ENCODE measurements around the gene POTEH.
"Not testable (repeated sequence)": the region's sequence is repeated elsewhere in the genome, so short reads cannot be mapped to it uniquely, and the experiment has no call there.

Gene POTEH

DNA sequence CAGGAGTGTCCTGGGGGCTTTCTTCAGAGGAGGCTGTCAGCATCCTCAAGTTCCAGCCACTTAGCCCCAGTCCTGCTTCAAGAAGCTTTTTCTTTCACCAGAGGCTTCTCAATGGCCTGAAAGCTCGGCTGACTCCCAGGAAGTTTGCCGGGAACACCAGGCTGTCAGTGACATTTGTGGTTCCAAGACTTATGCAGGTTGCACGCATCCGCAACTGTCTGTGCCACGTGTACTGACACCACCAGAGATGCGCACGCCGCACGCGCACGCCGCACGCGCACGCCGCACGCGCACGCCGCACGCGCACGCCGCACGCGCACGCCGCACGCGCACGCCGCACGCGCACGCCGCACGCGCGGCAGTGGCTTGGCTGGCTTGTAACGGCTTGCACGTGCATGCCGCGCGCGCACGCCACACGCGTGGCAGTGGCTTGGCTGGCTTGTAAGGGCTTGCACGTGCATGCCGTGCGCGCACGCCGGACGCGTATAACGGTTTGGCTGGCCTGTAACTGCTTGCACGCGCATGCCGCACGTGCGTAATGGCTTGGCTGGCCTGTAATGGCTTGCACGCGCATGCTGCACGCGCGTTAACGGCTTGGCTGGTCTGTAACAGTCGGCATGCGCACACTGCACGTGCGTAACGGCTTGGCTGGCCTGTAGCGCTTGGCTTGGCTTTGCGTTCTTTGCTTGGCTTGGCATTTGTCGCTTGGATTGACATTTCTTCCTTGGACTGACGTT lies 646 bp upstream of the POTEH start:
- DNase-seq; H3K27me3 ChIP-seq (replicated peaks); H3K36me3 ChIP-seq (replicated peaks); H3K27ac ChIP-seq; H3K4me3 ChIP-seq (ENCODE audit: low read depth, low read length); in situ Hi-C loops (cut with HindIII; ENCODE audit: low pct_ligation_motif_present, low sequenced_read_pairs): not testable (repeated sequence)

DNA sequence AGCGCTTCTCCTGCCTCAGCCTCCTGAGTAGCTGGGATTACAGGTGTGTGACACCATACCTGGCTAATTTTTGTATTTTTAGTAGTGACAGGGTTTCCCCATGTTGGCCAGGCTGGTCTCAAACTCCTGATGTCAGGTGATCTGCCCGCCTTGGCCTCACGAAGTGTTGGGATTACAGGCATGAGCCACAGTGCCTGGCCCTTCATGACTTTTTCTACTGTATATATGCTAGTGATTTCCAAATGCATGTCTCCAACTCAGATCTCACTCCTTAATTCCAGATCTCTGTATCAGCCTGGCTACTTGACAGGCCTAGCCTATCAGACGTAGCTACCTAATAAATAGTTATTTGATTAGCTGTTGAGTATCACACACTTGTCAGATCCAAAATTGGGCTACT lies 23.8 kb downstream of the POTEH start:
- in situ Hi-C loops (cut with HindIII; ENCODE audit: low pct_ligation_motif_present, low sequenced_read_pairs); H3K27me3 ChIP-seq (replicated peaks); H3K4me3 ChIP-seq (ENCODE audit: low read depth, low read length); H3K36me3 ChIP-seq (replicated peaks); DNase-seq; H3K27ac ChIP-seq: not testable (repeated sequence)

DNA sequence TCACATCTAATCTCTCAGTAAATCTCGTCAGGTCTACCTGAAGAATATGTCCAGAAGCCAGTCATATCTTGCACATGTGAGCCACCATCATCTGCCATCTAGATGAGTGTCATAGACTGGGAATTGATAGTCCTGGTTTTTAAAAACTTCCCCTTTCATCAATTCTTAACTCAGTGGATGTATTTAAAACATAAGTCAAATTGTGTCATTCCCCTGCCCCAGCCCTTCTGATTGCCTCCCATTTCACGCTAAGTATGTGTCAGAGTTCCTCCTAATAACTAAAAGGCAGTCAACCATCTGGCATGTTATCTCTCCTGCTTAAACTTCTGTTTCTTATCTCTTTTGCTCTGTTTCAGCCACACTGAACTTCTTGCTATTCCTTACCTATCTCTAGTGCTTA lies 24.3 kb downstream of the POTEH start:
- H3K27ac ChIP-seq; H3K27me3 ChIP-seq (replicated peaks); in situ Hi-C loops (cut with HindIII; ENCODE audit: low pct_ligation_motif_present, low sequenced_read_pairs); DNase-seq; H3K4me3 ChIP-seq (ENCODE audit: low read depth, low read length); H3K36me3 ChIP-seq (replicated peaks): not testable (repeated sequence)

DNA sequence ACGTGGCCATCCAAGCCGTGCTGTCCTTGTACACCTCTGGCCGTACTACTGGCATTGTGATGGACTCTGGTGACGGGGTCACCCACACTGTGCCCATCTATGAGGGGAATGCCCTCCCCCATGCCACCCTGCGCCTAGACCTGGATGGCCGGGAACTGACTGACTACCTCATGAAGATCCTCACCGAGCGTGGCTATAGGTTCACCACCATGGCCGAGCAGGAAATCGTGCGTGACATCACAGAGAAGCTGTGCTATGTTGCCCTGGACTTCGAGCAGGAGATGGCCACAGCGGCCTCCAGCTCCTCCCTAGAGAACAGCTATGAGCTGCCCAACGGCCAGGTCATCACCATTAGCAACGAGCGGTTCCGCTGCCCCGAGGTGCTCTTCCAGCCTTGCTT lies 32.1 kb downstream of the POTEH start:
- DNase-seq; H3K27ac ChIP-seq; in situ Hi-C loops (cut with HindIII; ENCODE audit: low pct_ligation_motif_present, low sequenced_read_pairs); H3K36me3 ChIP-seq (replicated peaks); H3K27me3 ChIP-seq (replicated peaks); H3K4me3 ChIP-seq (ENCODE audit: low read depth, low read length): not testable (repeated sequence)

DNA sequence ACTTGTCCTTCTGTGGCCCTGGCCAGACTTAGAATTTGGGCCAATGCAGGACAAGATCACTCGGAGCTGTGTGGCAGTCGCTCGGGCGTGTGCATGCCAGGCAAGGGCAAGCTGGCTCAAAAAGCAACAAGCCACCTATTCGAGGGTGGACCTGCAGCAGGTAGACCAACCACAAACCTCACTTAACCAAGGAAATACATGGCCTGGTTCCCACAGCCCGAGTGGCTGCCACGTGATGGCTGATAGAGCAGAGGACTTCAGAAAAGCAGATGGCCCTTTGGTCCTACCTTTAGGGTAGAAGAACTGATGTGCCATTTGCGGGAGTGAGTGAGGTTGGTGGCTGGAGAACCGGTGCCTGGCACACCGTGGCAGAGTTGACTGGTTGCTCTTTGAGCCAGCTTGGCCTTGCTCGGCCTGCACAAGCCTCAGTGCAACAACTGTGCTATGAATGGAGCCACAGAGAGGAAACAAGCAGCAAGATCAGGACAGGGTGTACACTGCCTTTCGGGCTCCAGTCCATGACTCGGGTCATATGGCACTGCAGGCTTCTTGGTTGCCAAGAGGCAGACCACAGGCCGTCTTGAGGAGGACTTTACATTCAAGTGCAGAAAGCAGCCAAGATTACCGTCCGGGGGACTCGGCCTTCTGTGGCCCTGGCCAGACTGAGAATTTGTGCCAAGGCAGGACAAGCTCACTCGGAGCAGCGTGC lies 39.5 kb downstream of the POTEH start:
- H3K27me3 ChIP-seq (replicated peaks); H3K4me3 ChIP-seq (ENCODE audit: low read depth, low read length); H3K27ac ChIP-seq; H3K36me3 ChIP-seq (replicated peaks); in situ Hi-C loops (cut with HindIII; ENCODE audit: low pct_ligation_motif_present, low sequenced_read_pairs); DNase-seq: not testable (repeated sequence)

DNA sequence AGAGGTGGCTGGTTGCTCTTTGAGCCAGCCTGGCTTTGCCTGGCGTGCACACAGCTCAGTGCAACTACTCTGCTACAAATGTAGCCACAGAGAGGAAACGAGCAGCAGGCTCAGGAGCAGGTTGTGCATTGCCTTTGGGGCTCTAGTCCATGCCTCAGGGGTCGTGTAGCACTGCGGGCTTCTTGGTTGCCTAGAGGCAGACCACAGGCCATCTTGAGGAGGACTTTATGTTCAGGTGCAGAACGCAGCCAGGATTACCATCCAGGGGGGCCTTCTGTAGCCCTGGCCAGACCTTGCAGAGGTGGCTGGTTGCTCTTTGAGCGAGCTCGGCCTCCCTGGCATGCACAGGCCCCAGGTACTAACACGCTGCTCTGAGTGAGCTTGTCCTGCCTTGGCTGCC lies 41.2 kb downstream of the POTEH start:
- H3K4me3 ChIP-seq (ENCODE audit: low read depth, low read length); H3K27ac ChIP-seq; H3K36me3 ChIP-seq (replicated peaks); in situ Hi-C loops (cut with HindIII; ENCODE audit: low pct_ligation_motif_present, low sequenced_read_pairs); H3K27me3 ChIP-seq (replicated peaks); DNase-seq: not testable (repeated sequence)

DNA sequence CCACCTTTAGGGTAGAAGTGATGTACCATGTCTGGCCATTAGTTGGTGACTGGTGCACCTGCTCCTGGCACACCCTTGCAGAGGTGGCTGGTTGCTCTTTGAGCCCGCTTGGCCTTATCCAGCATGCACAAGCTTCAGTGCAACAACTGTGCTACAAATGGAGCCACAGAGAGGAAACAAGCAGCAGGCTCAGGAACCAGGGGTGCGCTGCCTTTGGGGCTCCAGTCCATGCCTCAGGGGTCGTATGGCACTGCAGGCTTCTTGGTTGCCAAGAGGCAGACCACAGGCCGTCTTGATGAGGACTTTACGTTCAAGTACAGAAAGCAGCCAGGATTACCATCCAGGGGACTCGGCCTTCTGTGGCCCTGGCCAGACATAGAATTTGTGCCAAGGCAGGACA lies 44.6 kb downstream of the POTEH start:
- in situ Hi-C loops (cut with HindIII; ENCODE audit: low pct_ligation_motif_present, low sequenced_read_pairs); H3K27me3 ChIP-seq (replicated peaks); H3K27ac ChIP-seq; DNase-seq; H3K36me3 ChIP-seq (replicated peaks); H3K4me3 ChIP-seq (ENCODE audit: low read depth, low read length): not testable (repeated sequence)

DNA sequence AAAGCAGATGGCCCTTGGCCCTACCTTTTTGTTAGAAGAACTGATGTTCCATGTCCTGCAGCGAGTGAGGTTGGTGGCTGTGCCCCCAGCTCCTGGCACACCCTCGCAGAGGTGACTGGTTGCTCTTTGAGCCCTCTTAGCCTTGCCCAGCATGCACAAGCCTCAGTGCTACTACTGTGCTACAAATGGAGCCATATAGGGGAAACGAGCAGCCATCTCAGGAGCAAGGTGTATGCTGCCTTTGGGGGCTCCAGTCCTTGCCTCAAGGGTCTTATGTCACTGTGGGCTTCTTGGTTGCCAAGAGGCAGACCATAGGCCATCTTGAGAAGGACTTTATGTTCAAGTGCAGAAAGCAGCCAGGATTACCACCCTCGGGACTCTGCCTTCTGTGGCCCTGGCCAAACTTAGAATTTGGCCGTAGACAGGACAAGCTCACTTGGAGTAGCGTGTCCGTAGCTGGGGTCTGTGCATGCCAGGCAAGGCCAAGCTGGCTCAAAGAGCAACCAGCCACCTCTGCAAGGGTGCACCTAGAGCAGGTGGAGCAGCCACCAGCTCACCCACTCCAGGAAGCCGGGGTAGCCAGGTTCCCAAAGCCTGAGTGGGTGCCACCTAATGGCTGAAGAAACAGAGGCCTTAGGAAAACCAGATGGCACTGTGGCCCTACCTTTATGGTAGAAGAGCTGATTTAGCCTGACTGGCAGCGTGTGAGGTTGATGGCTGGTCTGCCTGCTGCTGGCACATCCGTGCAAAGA lies 48.5 kb downstream of the POTEH start:
- H3K27ac ChIP-seq; in situ Hi-C loops (cut with HindIII; ENCODE audit: low pct_ligation_motif_present, low sequenced_read_pairs); H3K4me3 ChIP-seq (ENCODE audit: low read depth, low read length); H3K36me3 ChIP-seq (replicated peaks); DNase-seq; H3K27me3 ChIP-seq (replicated peaks): not testable (repeated sequence)

DNA sequence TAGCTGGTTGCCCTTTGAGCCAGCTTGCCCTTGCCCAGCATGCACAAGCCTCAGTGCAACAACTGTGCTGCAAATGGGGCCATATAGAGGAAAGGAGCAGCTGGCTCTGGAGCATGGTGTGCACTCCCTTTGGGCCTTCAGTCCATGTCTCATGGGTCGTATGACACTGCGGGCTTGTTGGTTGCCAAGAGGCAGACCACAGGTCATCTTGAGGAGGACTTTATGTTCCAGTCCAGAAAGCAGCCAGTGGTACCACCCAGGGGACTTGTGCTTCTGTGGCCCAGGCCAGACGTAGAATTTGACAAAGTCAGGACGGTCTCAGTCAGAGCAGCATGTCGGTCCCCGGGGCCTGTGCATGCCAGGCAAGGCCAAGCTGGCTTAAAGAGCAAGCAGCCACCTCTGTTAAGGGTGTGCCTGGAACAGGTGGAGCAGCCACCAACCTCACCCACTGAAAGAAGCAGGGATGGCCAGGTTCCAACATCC lies 49.1 kb downstream of the POTEH start:
- H3K27me3 ChIP-seq (replicated peaks); H3K36me3 ChIP-seq (replicated peaks); H3K4me3 ChIP-seq (ENCODE audit: low read depth, low read length); DNase-seq; in situ Hi-C loops (cut with HindIII; ENCODE audit: low pct_ligation_motif_present, low sequenced_read_pairs); H3K27ac ChIP-seq: not testable (repeated sequence)

DNA sequence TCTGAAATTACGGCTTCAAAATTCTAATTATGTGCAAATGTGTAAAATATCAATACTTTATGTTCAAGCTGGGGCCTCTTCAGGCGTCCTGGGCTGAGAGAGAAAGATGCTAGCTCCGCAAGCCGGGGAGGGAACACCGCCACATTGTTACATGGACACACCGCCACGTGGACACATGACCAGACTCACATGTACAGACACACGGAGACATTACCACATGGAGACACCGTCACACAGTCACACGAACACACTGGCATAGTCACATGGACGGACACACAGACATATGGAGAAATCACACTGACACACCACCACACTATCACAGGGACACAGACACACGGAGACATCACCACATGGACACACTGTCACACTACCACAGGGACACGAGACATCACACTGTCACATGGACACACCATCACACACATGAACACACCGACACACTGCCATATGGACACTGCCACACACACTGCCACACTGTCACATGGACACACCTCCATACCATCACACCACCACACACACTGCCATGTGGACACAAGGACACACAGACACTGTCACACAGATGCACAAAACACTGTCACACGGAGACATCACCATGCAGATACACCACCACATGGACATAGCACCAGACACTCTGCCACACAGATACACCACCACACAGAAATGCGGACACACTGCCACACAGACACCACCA lies 58.0 kb downstream of the POTEH start:
- H3K27me3 ChIP-seq (replicated peaks); DNase-seq; in situ Hi-C loops (cut with HindIII; ENCODE audit: low pct_ligation_motif_present, low sequenced_read_pairs); H3K4me3 ChIP-seq (ENCODE audit: low read depth, low read length); H3K36me3 ChIP-seq (replicated peaks); H3K27ac ChIP-seq: not testable (repeated sequence)

DNA sequence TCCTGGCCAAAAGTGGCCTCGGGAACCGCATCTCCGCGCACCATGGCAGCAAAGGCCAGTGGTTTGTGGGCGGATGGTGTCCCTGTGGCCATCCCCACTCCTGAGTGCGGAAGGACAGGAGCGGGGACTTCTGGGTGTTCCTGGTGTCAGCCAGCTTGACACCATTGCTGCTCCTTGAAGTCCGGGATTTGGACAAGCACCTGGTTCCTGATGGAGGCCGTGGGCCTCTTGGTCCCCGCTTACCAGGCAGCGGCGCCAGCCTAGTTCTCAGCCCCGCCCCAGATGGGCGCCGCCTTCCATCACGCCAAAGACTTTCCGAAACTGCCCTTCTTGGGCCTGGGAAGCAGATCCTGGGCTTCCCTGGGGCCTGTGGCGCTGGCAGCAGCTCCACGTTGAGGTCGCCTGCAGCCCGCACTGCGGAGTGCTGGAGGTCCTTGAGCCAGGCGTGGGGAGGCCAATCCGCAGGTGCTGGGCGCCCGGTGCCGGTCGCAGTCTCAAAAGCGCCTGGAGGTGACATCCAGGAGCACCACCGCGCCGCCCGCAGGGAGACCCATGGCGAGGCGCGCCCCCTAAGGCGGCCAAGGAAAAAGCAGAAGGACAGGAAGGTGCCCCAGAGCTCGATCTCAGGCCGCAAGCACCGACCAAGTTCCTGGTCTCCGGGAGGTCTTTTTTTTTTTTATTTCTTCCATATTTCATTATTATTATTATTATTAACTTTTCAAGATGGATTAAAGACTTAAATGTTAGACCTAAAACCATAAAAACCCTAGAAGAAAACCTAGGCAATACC lies 59.5 kb downstream of the POTEH start:
- in situ Hi-C loops (cut with HindIII; ENCODE audit: low pct_ligation_motif_present, low sequenced_read_pairs); DNase-seq; H3K27ac ChIP-seq; H3K4me3 ChIP-seq (ENCODE audit: low read depth, low read length); H3K36me3 ChIP-seq (replicated peaks); H3K27me3 ChIP-seq (replicated peaks): not testable (repeated sequence)

DNA sequence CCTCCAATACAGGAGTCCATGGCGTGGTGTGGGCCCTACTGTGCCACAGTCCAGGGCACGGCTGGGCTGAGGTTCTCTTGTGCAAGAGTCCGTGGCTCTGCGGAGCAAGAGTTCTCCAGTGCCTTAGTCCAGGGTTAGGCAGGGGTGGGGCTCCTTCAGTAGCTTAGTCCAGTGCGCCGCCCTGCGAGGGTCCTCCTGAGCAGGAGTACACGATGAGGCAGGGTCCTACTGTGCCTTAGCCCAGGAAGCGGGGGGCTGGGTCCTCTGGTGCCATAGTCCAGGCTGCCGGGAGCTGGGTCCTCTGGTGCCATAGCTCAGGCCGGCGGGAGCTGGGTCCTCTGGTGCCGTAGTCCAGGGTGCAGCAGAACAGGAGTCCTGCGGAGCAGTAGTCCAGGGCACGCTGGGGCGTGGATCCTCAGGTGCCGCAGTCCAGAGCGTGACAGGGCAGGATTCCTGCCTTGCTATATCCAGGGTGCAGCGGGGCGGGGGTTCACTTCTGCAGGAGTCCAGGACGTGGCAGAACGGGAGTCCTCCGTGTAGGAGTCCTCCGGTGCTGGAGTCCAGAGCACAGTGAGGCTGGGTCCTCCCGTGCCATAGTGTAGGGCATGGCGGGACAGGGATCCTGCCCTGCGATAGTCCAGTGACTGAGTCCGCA lies 69.7 kb downstream of the POTEH start:
- in situ Hi-C loops (cut with HindIII; ENCODE audit: low pct_ligation_motif_present, low sequenced_read_pairs); DNase-seq: not testable (repeated sequence)

More for the DNA sequence above, 69.7 kb downstream of the POTEH start:
- H3K27ac ChIP-seq; H3K27me3 ChIP-seq (replicated peaks); H3K36me3 ChIP-seq (replicated peaks); H3K4me3 ChIP-seq (ENCODE audit: low read depth, low read length): not testable (repeated sequence)

Measured in brain microvascular endothelial cell (primary cell).